NB4 (cell line): ENCODE results near the gene GNGT1.

ENCODE experiments used
- DNase-seq: peaks from one replicate; pipeline ENCODE4 v3.0.0; 2010; ENCODE audit warnings: low read depth
- H3K4me3 ChIP-seq: one replicate; pipeline ENCODE4 v1.5.1; 2011; ENCODE audit warnings: mild to moderate bottlenecking, low read depth, low read length, moderate library complexity
- MYC ChIP-seq: IDR thresholded peaks from 2 replicates; pipeline ENCODE4 v1.6.1; 2011; ENCODE audit warnings: low read depth, low read length
- POLR2A ChIP-seq: IDR thresholded peaks from 2 replicates; pipeline ENCODE4 v1.6.1; 2011; ENCODE audit warnings: mild to moderate bottlenecking; ENCODE audit not compliant: insufficient read length; ENCODE audit errors: extremely low read depth
- TF ChIP-seq, protein P1 (sequence below): IDR thresholded peaks from 2 replicates; pipeline ENCODE4 v1.6.1; 2011; ENCODE audit warnings: low read depth, low read length
- TF ChIP-seq, protein P2 (sequence below): IDR thresholded peaks from one replicate; pipeline ENCODE4 v1.5.1; 2012; ENCODE audit warnings: low read depth, low read length

Gene GNGT1

DNA sequence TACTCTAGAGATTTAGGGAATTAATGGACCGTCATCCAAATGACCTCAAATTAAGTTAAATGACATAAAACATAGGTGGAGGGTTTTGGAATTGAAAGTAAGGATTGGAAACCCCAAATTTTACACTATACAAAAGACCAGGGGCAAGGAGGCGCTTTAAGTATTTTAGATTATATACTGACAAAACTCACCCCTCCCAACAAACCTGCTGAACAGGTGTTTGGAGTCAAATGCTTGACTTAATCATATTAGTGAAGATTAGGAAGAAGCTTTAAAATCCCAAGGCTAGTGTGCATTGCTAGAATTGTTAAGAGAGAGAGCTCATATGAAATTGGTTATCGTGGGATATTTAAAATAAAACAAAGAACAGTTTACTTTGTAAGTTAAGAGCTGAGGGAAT, at the start of gene GNGT1:
GNGT1 (plus strand) TSS at position 301 of the 400 bp plus-strand sequence. CDS start 180 bp downstream, outside the sequence.
- H3K4me3 ChIP-seq: no peak within 1 kb of the TSS
- TF ChIP-seq POLR2A (no peak), MYC (no peak)
- TF ChIP-seq, protein P1, sequence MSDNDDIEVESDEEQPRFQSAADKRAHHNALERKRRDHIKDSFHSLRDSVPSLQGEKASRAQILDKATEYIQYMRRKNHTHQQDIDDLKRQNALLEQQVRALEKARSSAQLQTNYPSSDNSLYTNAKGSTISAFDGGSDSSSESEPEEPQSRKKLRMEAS: no peak
- TF ChIP-seq, protein P2, sequence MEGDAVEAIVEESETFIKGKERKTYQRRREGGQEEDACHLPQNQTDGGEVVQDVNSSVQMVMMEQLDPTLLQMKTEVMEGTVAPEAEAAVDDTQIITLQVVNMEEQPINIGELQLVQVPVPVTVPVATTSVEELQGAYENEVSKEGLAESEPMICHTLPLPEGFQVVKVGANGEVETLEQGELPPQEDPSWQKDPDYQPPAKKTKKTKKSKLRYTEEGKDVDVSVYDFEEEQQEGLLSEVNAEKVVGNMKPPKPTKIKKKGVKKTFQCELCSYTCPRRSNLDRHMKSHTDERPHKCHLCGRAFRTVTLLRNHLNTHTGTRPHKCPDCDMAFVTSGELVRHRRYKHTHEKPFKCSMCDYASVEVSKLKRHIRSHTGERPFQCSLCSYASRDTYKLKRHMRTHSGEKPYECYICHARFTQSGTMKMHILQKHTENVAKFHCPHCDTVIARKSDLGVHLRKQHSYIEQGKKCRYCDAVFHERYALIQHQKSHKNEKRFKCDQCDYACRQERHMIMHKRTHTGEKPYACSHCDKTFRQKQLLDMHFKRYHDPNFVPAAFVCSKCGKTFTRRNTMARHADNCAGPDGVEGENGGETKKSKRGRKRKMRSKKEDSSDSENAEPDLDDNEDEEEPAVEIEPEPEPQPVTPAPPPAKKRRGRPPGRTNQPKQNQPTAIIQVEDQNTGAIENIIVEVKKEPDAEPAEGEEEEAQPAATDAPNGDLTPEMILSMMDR: no peak
- no peak for DNase-seq

DNA sequence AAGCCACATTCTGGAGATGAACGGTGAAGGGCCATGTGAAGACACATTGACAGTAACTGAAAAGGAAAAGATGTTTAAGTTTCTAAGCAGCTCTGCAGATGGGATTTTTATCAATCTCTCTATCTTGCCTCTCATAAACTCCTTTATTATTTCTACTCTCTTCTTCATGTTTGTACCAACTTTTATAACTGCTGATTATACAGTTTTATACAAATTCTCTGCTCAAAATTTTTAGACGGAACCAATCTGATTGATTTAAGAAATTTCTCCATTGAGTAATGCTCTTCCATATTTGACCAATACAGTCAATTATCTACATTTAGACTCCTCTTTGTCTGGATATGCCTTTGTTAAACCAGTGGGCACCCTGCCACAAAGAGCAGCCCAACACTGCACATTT, 47.5 kb upstream of the GNGT1 start:
- no peak overlapping the region for H3K4me3 ChIP-seq
- TF ChIP-seq, protein P1: no peak
- TF ChIP-seq POLR2A (no peak), MYC (no peak)
- TF ChIP-seq, protein P2: no peak
- no peak for DNase-seq

DNA sequence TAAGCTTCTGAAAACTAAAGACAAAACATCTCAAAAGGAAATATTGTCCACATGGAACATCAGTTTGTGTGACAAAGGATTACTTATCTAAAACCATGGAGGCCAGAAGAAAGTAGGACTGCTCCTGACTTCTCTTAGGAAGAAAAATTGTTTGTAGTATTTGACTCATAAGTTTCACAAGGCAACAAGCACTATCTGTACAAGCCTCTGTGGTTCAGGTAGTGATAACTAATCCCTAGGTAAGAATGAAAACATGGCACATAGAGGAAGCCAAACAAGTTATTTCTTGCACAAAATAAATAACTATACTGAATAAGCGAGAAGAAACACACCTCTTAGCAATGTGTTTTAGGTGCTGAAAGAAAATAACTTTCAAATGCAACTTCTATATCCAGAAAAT, 46.1 kb upstream of the GNGT1 start:
- no peak for DNase-seq
- TF ChIP-seq, protein P2: no peak

DNA sequence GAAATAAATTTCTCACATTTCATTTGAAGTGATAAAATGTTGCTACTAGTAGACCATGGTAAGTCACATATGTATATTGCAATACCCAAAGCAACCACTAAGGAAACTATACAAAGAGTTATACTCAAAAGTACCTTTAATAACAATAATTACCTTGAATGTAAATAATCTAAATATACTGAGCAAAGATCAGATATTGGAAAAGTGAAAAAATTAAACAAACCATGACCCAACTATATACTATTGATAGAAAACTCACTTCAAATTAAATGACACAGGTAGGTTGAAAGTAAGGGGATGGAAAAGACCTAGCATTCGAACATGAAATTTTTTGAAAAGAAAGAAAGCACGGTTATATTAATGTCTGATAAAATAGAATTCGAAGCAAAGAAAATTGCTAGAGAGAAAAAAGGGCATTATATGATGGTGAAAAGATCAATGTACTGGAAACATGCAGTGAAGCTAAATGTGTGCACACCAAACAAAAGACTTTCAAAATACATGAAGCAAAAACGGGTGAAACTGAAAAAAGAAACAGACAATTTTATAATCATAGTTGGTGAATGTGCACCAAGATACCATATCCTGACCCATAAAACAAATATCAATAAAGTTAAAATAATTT, 44.9 kb upstream of the GNGT1 start:
- TF ChIP-seq POLR2A (no peak), MYC (no peak)
- TF ChIP-seq, protein P2: no peak
- TF ChIP-seq, protein P1: no peak
- no peak for DNase-seq
- H3K4me3 ChIP-seq: no peak overlapping the region

More for the DNA sequence above, 46.1 kb upstream of the GNGT1 start:
- no peak overlapping the region for H3K4me3 ChIP-seq

DNA sequence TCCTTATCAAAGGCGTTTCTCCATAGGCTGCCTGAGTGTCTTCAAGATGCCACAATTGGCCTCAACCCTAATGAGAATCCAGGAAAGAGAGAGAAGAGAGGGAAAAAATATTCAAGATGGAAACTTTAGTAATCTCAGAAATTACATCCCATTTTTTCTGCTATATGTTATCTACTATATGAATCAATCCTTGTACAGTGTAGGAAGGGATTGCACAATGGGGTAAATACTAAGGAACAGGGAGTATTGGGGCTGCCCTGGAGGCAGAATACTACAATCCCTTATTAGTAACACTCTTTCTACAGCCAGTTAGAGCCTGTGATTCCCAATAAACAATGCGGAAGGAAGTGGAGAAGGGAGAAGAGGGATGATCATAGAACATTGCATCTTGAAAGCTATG, 43.7 kb upstream of the GNGT1 start:
- TF ChIP-seq, protein P2: no peak
- TF ChIP-seq MYC (no peak), POLR2A (no peak)
- TF ChIP-seq, protein P1: no peak
- H3K4me3 ChIP-seq: no peak overlapping the region
- DNase-seq: no peak

DNA sequence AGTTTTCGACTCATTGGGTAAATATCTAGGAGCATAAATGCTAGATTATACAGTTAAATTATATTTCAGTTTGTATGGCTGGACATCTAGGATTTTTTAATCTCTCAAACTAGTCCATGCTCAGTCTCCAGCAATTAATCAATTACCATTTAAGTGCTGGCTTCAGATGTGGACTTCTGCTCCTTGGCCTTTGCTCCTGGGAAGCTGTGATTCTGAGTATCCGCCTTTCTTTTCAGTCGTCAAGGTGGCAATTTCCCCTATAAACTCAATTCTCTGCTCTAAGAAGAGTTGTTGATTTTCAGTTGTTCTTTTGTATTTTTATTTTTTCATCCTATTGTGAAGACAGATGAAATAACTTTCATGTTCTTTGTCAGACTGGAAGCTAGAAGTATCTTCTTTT, 39.5 kb upstream of the GNGT1 start:
- no peak for DNase-seq
- no peak overlapping the region for H3K4me3 ChIP-seq
- TF ChIP-seq, protein P1: no peak
- TF ChIP-seq, protein P2: no peak
- TF ChIP-seq MYC (no peak), POLR2A (no peak)
